Liver (tissue), 9 donors: ENCODE data around the gene CERKL. TPM values are rescaled to one million over a fixed set of nuclear protein-coding genes. Genes with fewer than 3 reads are reported as not detected.

Source experiments
- DNase-seq: peaks from one replicate; pipeline ENCODE4 v3.0.0-alpha.2; 2017; ENCODE audit warnings: low spot score
- H3K27ac ChIP-seq, 2 donors: one replicate each; pipeline ENCODE4 v1.7.0; 2013; ENCODE audit warnings: inconsistent platforms in 2 of 2, low read length in 2 of 2, control low read depth in 1 of 2, low read depth in 1 of 2, mild to moderate bottlenecking in 1 of 2
- H3K27me3 ChIP-seq, 4 donors: one replicate each; pipeline versions ENCODE4 v1.6.1 to v1.7.0; 2013; ENCODE audit warnings: low read length in 3 of 4, inconsistent platforms in 1 of 4, mild to moderate bottlenecking in 1 of 4, moderate library complexity in 1 of 4; ENCODE audit not compliant: control insufficient read depth in 4 of 4, insufficient read depth in 4 of 4
- H3K36me3 ChIP-seq, 4 donors: one replicate each; pipeline versions ENCODE4 v1.6.1 to v1.7.0; 2013; ENCODE audit warnings: low read length in 3 of 4, mild to moderate bottlenecking in 3 of 4, low read depth in 1 of 4, moderate library complexity in 1 of 4; ENCODE audit not compliant: control insufficient read depth in 4 of 4, insufficient read depth in 3 of 4
- H3K4me1 ChIP-seq, 4 donors: one replicate each; pipeline versions ENCODE4 v1.6.1 to v1.7.0; 2013; ENCODE audit warnings: low read length in 3 of 4, mild to moderate bottlenecking in 3 of 4, moderate library complexity in 1 of 4; ENCODE audit not compliant: control insufficient read depth in 4 of 4, insufficient read depth in 4 of 4
- H3K4me3 ChIP-seq, 3 donors: one replicate each; pipeline versions ENCODE4 v1.6.1 to v1.7.0; 2013; ENCODE audit warnings: low read length in 3 of 3, control low read depth in 1 of 3, low read depth in 1 of 3, mild to moderate bottlenecking in 1 of 3
- H3K9ac ChIP-seq, 2 donors: one replicate each; pipeline ENCODE4 v1.7.0; 2013; ENCODE audit warnings: low read length in 2 of 2, mild to moderate bottlenecking in 2 of 2, moderate library complexity in 2 of 2, control low read depth in 1 of 2, low read depth in 1 of 2
- H3K9me3 ChIP-seq, 4 donors: one replicate each; pipeline versions ENCODE4 v1.6.1 to v1.7.0; 2013; ENCODE audit warnings: low read length in 3 of 4; ENCODE audit not compliant: control insufficient read depth in 4 of 4
- CTCF ChIP-seq: fragments of 150-350 bp; IDR thresholded peaks from 2 replicates; pipeline ENCODE4 v1.5.1; 2017; ENCODE audit warnings: improper control_type of control experiment, low read depth, low read length; ENCODE audit not compliant: missing input control
- EGR1 ChIP-seq, 2 donors: IDR thresholded peaks; 2 replicates each; pipeline ENCODE4 v1.6.1; 2016 to 2018; ENCODE audit warnings: antibody characterized with exemption in 2 of 2, low read depth in 2 of 2
- FOXA1 ChIP-seq: IDR thresholded peaks from 2 replicates; pipeline ENCODE4 v1.6.1; 2016; ENCODE audit warnings: antibody characterized with exemption
- FOXA2 ChIP-seq: IDR thresholded peaks from 2 replicates; pipeline ENCODE4 v1.6.1; 2016; ENCODE audit warnings: antibody characterized with exemption
- HNF4A ChIP-seq, 2 donors: conservative IDR thresholded peaks; 2 replicates each; pipeline ENCODE4 v1.6.1; 2016; ENCODE audit warnings: antibody characterized with exemption in 2 of 2, mild to moderate bottlenecking in 2 of 2
- MAX ChIP-seq: IDR thresholded peaks from 2 replicates; pipeline ENCODE4 v1.6.1; 2016; ENCODE audit warnings: antibody characterized with exemption
- NR2F2 ChIP-seq: IDR thresholded peaks from 2 replicates; pipeline ENCODE4 v1.6.1; 2016; ENCODE audit warnings: antibody characterized with exemption
- RAD21 ChIP-seq, 2 donors: IDR thresholded peaks; 2 replicates each; pipeline ENCODE4 v1.6.1; 2016; ENCODE audit warnings: antibody characterized with exemption in 2 of 2, mild to moderate bottlenecking in 2 of 2
- REST ChIP-seq: IDR thresholded peaks from 2 replicates; pipeline ENCODE4 v1.6.1; 2016; ENCODE audit warnings: antibody characterized with exemption, mild to moderate bottlenecking
- RXRA ChIP-seq, 2 donors: IDR thresholded peaks; 2 replicates each; pipeline ENCODE4 v1.6.1; 2017 to 2018; ENCODE audit warnings: antibody characterized with exemption in 2 of 2, mild to moderate bottlenecking in 1 of 2
- TAF1 ChIP-seq: conservative IDR thresholded peaks from 2 replicates; pipeline ENCODE4 v1.6.1; 2016; ENCODE audit warnings: antibody characterized with exemption, mild to moderate bottlenecking
- ZBTB33 ChIP-seq: IDR thresholded peaks from 2 replicates; pipeline ENCODE4 v1.6.1; 2016; ENCODE audit warnings: antibody characterized with exemption
- WGBS: extraction: QIAGEN DNeasy Blood & Tissue Kit; methylation state at CpG from one replicate; pipeline ENCODE4 v1.1.7; 2013; 5-methylcytosine and 5-hydroxymethylcytosine counted together
- polyA plus RNA-seq, 2 donors: library from polyadenylated mRNA; stranded (reverse) in 1 of 2; unstranded in 1 of 2; fragments of 200-250 nt in 1 of 2; fragments of >200 nt in 1 of 2; fragmentation: Nextera tagmentation in 1 of 2; extraction: Ambion mirVana in 1 of 2; gene quantifications; one replicate each; pipeline versions ENCODE4 v1.2.1 to v1.2.3, GENCODE V29; 2013 to 2015
- total RNA-seq, 2 donors: library from RNA; depleted of rRNA; stranded (reverse); fragments of >200 nt; gene quantifications; one replicate each; pipeline ENCODE4 v1.2.3, GENCODE V29; 2014
- donor health status: healthy.
- donor health status: healthy.
- donor health status: healthy.
- donor health status: healthy.
- donor health status: healthy.

Gene CERKL
- total and polyA plus RNA-seq, 4 donors: 0.50 to 0.79 TPM; not detected in 2

GRCh38 chr2:181607629-181608590 lies 49.0 kb downstream of the CERKL start:
- no peak overlapping the region for H3K9ac ChIP-seq
- no peaks in the 10 kb centered on the region for H3K9me3 ChIP-seq
- no peaks in the 10 kb centered on the region for H3K4me1 ChIP-seq
- no peaks in the 10 kb centered on the region for H3K27me3 ChIP-seq
- DNase-seq: no peak
- no peak overlapping the region for H3K4me3 ChIP-seq
- WGBS: 77% methylated on average over 4 of the region's 4 CpGs
- TF ChIP-seq EGR1 (IDR thresholded peaks at IDR 0.05; ENCODE audit: low read depth in 2 of 2): no peak
- TF ChIP-seq FOXA1: no peak
- TF ChIP-seq MAX: no peak
- TF ChIP-seq TAF1: no peak
- TF ChIP-seq RAD21 (IDR thresholded peaks at IDR 0.05): no peak
- no peak for TF ChIP-seq CTCF
- TF ChIP-seq NR2F2: no peak
- TF ChIP-seq REST: no peak
- TF ChIP-seq HNF4A (conservative IDR thresholded peaks at IDR 0.05): no peak
- no peak for TF ChIP-seq ZBTB33
- TF ChIP-seq RXRA (IDR thresholded peaks at IDR 0.05): no peak
- TF ChIP-seq FOXA2: no peak
- no peak overlapping the region for H3K27ac ChIP-seq
- H3K36me3 ChIP-seq: no peaks in the 10 kb centered on the region
